Coronary artery (tissue), 2 donors: ENCODE measurements around the gene CTNNBL1.
"Not testable (repeated sequence)": the region's sequence is repeated elsewhere in the genome, so short reads cannot be mapped to it uniquely, and the experiment has no call there.

Experiments used
- DNase-seq: peaks from one replicate; pipeline ENCODE4 v3.0.0-alpha.2; 2017; ENCODE audit warnings: low spot score
- H3K27ac ChIP-seq, 2 donors: fragments of 200-600 bp; sonication (generic); one replicate each; pipeline ENCODE4 v1.5.1; 2016 to 2019
- H3K4me3 ChIP-seq: fragments of 200-600 bp; sonication (generic); 2 replicates; pipeline ENCODE4 v1.5.1; 2016; ENCODE audit warnings: mild to moderate bottlenecking, moderate library complexity
- TF ChIP-seq, protein P1 (sequence below): fragments of 200-600 bp; sonication (generic); IDR thresholded peaks from one replicate; pipeline ENCODE4 v1.5.1; 2019; ENCODE audit warnings: antibody characterized with exemption

CTNNBL1 gene

DNA sequence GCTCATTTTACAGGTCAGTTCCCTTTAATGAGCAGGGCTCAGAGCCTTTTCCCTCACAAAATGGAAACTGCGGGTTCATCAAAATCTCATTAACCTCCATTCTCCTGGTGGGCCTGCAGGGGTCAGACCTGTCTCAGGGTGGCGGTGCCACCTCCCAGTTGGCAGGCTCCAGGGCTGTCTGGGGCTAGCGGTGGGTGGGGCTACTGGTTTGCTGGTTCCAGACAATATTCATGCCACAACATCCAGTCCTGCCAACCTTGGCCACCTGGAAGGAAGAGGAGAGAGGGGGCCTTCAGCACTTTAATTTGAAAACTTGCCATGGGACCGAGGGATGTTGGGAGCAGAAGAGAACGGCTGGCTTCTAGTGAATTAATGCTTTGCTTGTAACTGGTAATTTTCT, 41.9 kb upstream of the CTNNBL1 start:
- H3K27ac ChIP-seq, result no peak overlapping the region
- DNase-seq, result no peak
- TF ChIP-seq, protein P1, sequence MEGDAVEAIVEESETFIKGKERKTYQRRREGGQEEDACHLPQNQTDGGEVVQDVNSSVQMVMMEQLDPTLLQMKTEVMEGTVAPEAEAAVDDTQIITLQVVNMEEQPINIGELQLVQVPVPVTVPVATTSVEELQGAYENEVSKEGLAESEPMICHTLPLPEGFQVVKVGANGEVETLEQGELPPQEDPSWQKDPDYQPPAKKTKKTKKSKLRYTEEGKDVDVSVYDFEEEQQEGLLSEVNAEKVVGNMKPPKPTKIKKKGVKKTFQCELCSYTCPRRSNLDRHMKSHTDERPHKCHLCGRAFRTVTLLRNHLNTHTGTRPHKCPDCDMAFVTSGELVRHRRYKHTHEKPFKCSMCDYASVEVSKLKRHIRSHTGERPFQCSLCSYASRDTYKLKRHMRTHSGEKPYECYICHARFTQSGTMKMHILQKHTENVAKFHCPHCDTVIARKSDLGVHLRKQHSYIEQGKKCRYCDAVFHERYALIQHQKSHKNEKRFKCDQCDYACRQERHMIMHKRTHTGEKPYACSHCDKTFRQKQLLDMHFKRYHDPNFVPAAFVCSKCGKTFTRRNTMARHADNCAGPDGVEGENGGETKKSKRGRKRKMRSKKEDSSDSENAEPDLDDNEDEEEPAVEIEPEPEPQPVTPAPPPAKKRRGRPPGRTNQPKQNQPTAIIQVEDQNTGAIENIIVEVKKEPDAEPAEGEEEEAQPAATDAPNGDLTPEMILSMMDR, result no peak

DNA sequence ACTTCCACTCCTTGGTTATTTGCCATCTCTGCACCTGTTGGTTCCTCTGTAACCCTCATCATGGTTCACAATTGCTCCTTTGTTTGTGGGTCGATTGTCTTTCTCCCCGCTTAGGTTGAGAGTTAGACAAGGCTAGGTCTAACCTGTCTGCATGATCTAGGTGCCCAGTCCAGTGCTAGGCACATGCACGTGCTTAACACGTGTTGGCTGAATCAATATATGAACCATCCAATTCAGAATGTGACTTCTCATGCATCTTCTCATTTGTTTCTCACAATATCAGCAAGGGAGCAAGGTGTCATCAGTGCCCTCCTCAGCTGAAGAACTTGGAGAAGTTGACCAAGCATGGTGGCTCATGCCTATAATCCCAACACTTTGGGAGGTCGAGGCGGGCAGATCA, 36.9 kb upstream of the CTNNBL1 start:
- TF ChIP-seq, protein P1, result no peak
- no peak overlapping the region for H3K4me3 ChIP-seq
- DNase-seq, result no peak
- no peak overlapping the region for H3K27ac ChIP-seq

More for the DNA sequence above, 41.9 kb upstream of the CTNNBL1 start:
- H3K4me3 ChIP-seq, result no peak overlapping the region

DNA sequence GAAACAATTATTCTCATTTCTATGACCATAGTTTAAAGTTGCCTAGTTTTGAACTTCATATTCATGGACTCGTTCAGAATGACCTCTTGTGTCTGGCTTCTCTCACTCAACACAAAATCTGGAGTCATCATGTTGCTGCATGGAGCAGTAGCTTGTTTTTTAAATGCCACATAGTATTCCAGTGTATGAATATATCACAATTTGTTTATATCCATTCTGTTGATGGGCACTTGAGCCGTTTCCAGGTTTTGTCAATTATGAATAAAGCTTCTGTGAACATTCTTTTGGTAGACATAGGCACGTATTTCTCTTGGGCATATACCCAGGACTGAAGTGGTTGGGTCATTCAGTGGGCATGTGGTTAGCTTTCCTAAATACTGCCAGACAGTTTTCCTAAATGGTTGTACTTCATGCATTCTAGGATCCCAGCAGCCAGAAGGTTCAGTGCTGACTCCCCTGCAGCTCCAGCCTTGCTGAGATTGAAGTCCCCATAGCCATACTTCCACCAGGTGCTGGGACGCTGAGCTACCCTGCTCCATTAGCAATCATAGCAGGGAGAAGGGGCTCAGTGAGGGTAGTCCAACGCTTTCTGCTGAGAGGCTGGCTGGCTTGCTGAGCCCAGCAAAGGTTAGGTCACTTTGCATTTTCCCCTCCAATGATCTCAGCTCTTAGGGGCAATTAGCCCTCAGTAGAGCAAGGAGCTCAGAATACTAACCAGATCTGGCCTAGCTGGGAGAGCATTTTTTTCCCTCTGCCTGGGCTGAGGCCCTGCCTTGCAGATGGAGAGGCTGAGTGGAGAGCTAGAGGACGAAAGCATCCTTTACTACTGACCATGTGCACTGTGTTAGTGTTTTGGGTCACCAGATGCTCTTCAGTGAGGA, 35.7 kb upstream of the CTNNBL1 start:
- Histone ChIP-seq H3K4me3 (no peak overlapping the region), H3K27ac (no peak overlapping the region)
- TF ChIP-seq, protein P1, result no peak
- no peak for DNase-seq

DNA sequence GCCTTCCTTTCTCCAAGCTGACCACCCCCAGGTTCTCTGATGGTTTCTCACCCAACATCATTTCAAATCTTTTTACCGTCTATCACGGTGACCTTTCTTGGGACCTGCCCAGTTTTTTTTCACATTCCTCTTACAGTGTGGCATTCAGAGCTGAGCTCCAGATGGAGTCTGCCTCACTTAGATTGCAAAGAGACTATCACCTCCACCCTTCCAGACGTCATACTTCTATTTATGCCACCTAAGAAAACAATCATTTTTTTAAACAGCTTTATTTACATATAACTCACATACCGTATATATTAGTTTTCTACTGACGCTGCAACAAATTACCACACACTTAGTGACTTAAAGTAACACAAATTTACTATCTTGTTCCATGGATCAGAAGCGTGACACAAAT, 32.3 kb upstream of the CTNNBL1 start:
- no peak for DNase-seq
- no peak overlapping the region for H3K4me3 ChIP-seq
- no peak overlapping the region for H3K27ac ChIP-seq
- TF ChIP-seq, protein P1, result no peak

DNA sequence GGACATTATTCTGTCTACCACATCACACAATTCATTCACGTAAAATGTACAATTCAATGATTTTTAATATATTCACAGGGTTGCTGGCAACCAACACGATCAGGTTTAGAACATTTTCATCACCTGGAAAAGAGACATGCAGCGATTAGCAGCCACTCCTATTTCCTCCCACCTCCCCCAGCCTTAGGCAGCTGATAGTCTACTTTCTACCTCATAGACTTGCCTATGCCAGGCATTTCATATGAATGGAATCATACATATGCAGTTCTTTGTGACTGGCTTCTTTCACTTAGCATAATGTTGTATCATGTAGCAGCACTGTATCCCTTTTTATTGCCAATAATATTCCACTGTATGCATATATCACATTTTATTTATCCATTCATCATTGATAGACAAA, 31.5 kb upstream of the CTNNBL1 start:
- TF ChIP-seq, protein P1, result no peak
- DNase-seq, result no peak

DNA sequence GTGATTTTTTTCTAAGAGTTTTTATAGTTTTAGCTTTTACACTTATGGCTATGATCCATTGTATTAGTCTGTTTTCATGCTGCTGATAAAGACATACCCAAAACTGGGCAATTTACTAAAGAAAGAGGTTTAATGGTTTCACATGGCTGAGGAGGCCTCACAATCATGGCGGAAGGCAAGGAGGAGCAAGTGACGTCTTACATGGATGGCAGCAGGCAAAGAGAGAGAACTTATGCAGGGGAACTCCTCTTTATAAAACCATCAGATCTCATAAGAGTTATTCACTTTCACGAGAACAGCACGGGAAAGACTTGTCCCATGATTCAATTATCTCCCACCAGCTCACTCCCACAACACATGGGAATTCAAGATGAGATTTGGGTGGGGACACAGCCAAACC, 29.2 kb upstream of the CTNNBL1 start:
- DNase-seq, H3K27ac ChIP-seq, H3K4me3 ChIP-seq: not testable (repeated sequence)

More for the DNA sequence above, 31.5 kb upstream of the CTNNBL1 start:
- no peak overlapping the region for H3K4me3 ChIP-seq
- no peak overlapping the region for H3K27ac ChIP-seq

DNA sequence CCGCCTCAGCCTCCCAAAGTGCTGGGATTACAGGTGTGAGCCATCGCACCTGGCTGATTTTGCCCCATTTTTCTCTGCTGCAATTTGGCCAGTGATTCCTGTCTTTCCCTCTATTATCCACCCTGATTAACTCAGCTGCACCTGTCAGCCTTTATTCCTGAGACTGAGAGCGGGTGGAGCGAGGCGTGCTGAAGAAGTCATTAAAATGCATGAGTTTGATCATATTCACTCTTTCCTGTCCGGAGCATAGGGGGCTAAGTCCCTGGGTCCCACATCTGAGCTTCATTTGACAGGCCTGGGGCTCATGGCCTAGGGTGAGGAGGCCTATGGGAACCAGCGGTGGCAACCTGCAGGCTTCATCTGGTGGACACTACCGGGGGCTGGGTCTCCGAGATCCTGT, 25.7 kb upstream of the CTNNBL1 start:
- Histone ChIP-seq H3K4me3 (no peak overlapping the region), H3K27ac (no peak overlapping the region)
- TF ChIP-seq, protein P1, result no peak
- no peak for DNase-seq
